ENCODE measurements around the gene STAT5A. TPM values are rescaled to one million over a fixed set of nuclear protein-coding genes. Genes with fewer than 3 reads are reported as not detected.

STAT5A gene
- total and polyA plus RNA-seq, 9 of the 15 experiments (the other 6 are each of a cell fraction or from before 2014, with no cell fraction given): 79.9 to 415 (median 196) TPM

DNA sequence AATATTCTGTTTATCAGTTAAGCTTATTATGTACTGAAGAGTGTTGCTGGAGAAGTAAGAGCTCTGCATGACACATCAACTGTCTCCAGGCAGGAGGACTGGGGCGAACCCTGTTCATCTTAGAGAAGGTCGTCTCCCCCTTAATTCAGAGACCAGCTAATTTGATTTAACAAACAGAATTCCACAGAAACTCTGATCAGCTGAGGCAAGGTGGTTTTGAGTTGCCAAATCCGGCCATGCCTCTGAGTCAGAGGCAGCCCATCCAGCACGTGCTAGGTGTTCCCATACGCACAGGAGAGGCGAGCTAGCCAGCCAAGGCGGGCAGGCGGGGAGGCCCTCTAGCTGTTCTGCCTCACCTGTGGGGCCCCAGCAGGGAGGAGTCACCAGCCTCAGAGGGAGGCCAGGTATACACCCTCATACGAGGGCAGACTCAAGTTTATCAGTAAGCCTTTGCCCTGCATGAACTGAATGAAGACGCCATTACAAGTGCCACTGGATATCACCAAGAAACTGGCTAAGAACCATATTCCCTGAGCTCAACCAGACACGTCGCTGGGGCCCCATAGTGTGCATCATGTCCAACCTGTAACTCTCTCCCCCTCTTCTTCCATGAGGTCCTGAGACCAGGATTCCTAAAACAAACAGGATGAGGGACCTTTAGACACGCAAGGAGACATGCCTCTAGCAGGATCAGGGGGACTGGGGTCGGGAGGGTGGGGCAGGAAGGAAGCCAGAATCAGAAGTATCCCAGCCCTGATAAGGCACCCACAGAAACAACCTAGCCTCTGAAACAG is 25.7 kb downstream of the STAT5A start (continued):
- TF ChIP-seq SIN3A (IDR thresholded peaks at IDR 0.05; ENCODE audit: borderline replicate concordance in 2 of 2, control insufficient read depth in 1 of 2, low read depth in 2 of 2, low read length in 2 of 2) (0 out of 4 replicates have a peak, but pooled peaks of 1 of the 2 experiments have one; percentile 10), FOXK2 (conservative IDR thresholded peaks at IDR 0.05 in 1 of 2, IDR thresholded peaks at IDR 0.05 in 1 of 2; ENCODE audit: low read depth in 2 of 2) (no peak), ZNF133 (CRISPR knock-in tag; IDR thresholded peaks at IDR 0.05) (0 out of 2 replicates have a peak, but pooled peaks have one; percentile 7), ZNF77 (CRISPR knock-in tag; IDR thresholded peaks at IDR 0.05) (peak; percentile 84; the same call in 1 of the 2 replicates), HDAC3 (IDR thresholded peaks at IDR 0.05; ENCODE audit: borderline replicate concordance, partially characterized antibody) (no peak), CREB5 (CRISPR knock-in tag; IDR thresholded peaks at IDR 0.05) (no peak), ERF (CRISPR knock-in tag; IDR thresholded peaks at IDR 0.05) (peak; percentile 93; the same call in 1 of the 2 replicates), RFX7 (CRISPR knock-in tag; IDR thresholded peaks at IDR 0.05) (no peak), PML (IDR thresholded peaks at IDR 0.05; ENCODE audit: low read length) (no peak), NFATC3 (IDR thresholded peaks at IDR 0.05) (no peak), SRSF9 (IDR thresholded peaks at IDR 0.05; ENCODE audit: borderline replicate concordance, low read depth, low read length) (no peak), FOXO4 (CRISPR knock-in tag; IDR thresholded peaks at IDR 0.05) (no peak), KLF1 (tag; IDR thresholded peaks at IDR 0.05) (0 out of 2 replicates have a peak, but pooled peaks have one; percentile 27)
- TF ChIP-seq, protein P1, sequence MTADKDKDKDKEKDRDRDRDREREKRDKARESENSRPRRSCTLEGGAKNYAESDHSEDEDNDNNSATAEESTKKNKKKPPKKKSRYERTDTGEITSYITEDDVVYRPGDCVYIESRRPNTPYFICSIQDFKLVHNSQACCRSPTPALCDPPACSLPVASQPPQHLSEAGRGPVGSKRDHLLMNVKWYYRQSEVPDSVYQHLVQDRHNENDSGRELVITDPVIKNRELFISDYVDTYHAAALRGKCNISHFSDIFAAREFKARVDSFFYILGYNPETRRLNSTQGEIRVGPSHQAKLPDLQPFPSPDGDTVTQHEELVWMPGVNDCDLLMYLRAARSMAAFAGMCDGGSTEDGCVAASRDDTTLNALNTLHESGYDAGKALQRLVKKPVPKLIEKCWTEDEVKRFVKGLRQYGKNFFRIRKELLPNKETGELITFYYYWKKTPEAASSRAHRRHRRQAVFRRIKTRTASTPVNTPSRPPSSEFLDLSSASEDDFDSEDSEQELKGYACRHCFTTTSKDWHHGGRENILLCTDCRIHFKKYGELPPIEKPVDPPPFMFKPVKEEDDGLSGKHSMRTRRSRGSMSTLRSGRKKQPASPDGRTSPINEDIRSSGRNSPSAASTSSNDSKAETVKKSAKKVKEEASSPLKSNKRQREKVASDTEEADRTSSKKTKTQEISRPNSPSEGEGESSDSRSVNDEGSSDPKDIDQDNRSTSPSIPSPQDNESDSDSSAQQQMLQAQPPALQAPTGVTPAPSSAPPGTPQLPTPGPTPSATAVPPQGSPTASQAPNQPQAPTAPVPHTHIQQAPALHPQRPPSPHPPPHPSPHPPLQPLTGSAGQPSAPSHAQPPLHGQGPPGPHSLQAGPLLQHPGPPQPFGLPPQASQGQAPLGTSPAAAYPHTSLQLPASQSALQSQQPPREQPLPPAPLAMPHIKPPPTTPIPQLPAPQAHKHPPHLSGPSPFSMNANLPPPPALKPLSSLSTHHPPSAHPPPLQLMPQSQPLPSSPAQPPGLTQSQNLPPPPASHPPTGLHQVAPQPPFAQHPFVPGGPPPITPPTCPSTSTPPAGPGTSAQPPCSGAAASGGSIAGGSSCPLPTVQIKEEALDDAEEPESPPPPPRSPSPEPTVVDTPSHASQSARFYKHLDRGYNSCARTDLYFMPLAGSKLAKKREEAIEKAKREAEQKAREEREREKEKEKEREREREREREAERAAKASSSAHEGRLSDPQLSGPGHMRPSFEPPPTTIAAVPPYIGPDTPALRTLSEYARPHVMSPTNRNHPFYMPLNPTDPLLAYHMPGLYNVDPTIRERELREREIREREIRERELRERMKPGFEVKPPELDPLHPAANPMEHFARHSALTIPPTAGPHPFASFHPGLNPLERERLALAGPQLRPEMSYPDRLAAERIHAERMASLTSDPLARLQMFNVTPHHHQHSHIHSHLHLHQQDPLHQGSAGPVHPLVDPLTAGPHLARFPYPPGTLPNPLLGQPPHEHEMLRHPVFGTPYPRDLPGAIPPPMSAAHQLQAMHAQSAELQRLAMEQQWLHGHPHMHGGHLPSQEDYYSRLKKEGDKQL (CRISPR knock-in tag; IDR thresholded peaks at IDR 0.05; ENCODE audit: borderline replicate concordance): no peak
- TF ChIP-seq, protein P2, sequence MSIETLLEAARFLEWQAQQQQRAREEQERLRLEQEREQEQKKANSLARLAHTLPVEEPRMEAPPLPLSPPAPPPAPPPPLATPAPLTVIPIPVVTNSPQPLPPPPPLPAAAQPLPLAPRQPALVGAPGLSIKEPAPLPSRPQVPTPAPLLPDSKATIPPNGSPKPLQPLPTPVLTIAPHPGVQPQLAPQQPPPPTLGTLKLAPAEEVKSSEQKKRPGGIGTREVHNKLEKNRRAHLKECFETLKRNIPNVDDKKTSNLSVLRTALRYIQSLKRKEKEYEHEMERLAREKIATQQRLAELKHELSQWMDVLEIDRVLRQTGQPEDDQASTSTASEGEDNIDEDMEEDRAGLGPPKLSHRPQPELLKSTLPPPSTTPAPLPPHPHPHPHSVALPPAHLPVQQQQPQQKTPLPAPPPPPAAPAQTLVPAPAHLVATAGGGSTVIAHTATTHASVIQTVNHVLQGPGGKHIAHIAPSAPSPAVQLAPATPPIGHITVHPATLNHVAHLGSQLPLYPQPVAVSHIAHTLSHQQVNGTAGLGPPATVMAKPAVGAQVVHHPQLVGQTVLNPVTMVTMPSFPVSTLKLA (conservative IDR thresholded peaks at IDR 0.05): peak; percentile 35 to 46; a peak in 1 of 4 replicates

Measured in K562 (cell line).